Measurements from ENCODE around the gene PDLIM5. TPM values are rescaled to one million over a fixed set of nuclear protein-coding genes. Genes with fewer than 3 reads are reported as not detected.

The PDLIM5 gene
- total and polyA plus RNA-seq, 2 of the 8 experiments (the other 6 are each of a cell fraction or from before 2014, with no cell fraction given), result 37.3 to 62.1 TPM

DNA sequence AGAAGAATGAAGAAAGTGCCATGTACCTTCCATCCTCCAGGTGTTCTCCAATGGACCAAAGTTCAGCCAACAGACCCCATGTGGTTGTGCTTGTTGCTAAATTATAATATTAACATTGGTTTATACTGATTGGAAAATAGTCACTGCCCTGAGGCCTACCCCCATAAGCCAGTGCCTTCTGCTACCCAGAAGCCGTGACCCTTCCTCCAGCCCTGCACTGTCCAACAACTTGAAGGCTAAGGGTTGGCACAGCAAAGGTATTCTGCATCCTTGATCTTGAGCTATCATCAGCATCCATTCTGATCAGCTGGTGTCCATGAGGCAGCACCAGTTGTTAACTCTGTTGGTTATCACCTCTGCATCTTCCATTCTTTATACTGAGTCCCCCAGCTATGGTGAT lies 239.8 kb downstream of the PDLIM5 start:
- no peak overlapping the region for H3K18ac ChIP-seq (ENCODE audit: extremely low read depth, low read length)
- H3K79me2 ChIP-seq (ENCODE audit: control insufficient read depth in 1 of 2, insufficient read depth in 2 of 2, low read length in 2 of 2), result no peaks in the 10 kb centered on the region
- no peak overlapping the region for H2BK120ac ChIP-seq (replicated peaks; ENCODE audit: low read depth, low read length)
- H3K9ac ChIP-seq (replicated peaks in 1 of 4; ENCODE audit: extremely low read depth in 1 of 4, low read depth in 3 of 4, low read length in 3 of 4), result no peak overlapping the region
- H3K4me3 ChIP-seq (ENCODE audit: extremely low read depth in 1 of 4, insufficient read depth in 2 of 4, low read depth in 3 of 4, low read length in 4 of 4), result no peak overlapping the region
- no peak overlapping the region for H2AK5ac ChIP-seq (ENCODE audit: low read depth, low read length)
- FAIRE-seq (no peak), DNase-seq (ENCODE audit: low read depth in 1 of 2, low spot score in 2 of 2) (no peak)
- H2BK20ac ChIP-seq (ENCODE audit: low read length), result no peak overlapping the region
- H2AFZ ChIP-seq (ENCODE audit: low read length), result no peak overlapping the region
- no peak overlapping the region for H2BK15ac ChIP-seq (ENCODE audit: low read length)
- no peaks in the 10 kb centered on the region for H3K36me3 ChIP-seq (ENCODE audit: control insufficient read depth in 2 of 4, insufficient read depth in 4 of 4, low read length in 3 of 4)
- no peak overlapping the region for H3K4me2 ChIP-seq (ENCODE audit: insufficient read depth in 1 of 2, low read depth in 2 of 2, low read length in 2 of 2)
- no peak overlapping the region for H2BK12ac ChIP-seq (ENCODE audit: low read depth, low read length)
- no peak overlapping the region for H4K5ac ChIP-seq (ENCODE audit: insufficient read length, low read depth, low read length)
- H3K23me2 ChIP-seq (ENCODE audit: low read depth, low read length), result no peaks in the 10 kb centered on the region
- ChIA-PET POLR2A (ENCODE audit: partially characterized antibody) (interaction anchor here (0.9 kb wide), 1 partner anchor 17 kb away, joined by 3 read pairs; no protein-coding TSS in a partner anchor), CTCF (ENCODE audit: partially characterized antibody) (interaction anchor here (0.6 to 1.2 kb wide), 4 partner anchors 8 to 441 kb away, joined by 3 to 4 read pairs (median 4); no protein-coding TSS in a partner anchor)
- no peaks in the 10 kb centered on the region for H3K4me1 ChIP-seq (replicated peaks in 1 of 4; ENCODE audit: control insufficient read depth in 3 of 4, insufficient read depth in 4 of 4, low read length in 3 of 4)
- H3K27ac ChIP-seq (ENCODE audit: low read depth, low read length), result no peak overlapping the region
- H3K23ac ChIP-seq (ENCODE audit: insufficient read length), result no peak overlapping the region
- no peak overlapping the region for H4K8ac ChIP-seq (ENCODE audit: extremely low read depth, insufficient read depth, low read length)
- WGBS, 2 experiments (ENCODE audit: extremely low coverage in 1 of 2, insufficient coverage in 1 of 2, insufficient read length in 1 of 2, insufficient replicate concordance in 2 of 2, low coverage in 1 of 2, low lambda C conversion rate in 2 of 2, missing lambda C conversion rate in 1 of 2), result 88% methylated on average over 1 of the region's 1 CpG; no CpG with 5 or more reads in 1 of the 2 experiments
- H3K4ac ChIP-seq (replicated peaks; ENCODE audit: insufficient read length, low read depth, low read length), result no peak overlapping the region
- no peak overlapping the region for H3K56ac ChIP-seq (replicated peaks; ENCODE audit: insufficient read length, low read depth, low read length)
- H4K20me1 ChIP-seq (replicated peaks in 1 of 2; ENCODE audit: control insufficient read depth in 1 of 2, insufficient read depth in 2 of 2, low read length in 2 of 2), result no peaks in the 10 kb centered on the region
- no peaks in the 10 kb centered on the region for H3K9me3 ChIP-seq (ENCODE audit: insufficient read depth in 2 of 2, low read depth in 1 of 2, low read length in 1 of 2)
- no peaks in the 10 kb centered on the region for H3K79me1 ChIP-seq (ENCODE audit: low read depth, low read length)
- H3K14ac ChIP-seq (ENCODE audit: insufficient read length), result no peak overlapping the region
- H4K91ac ChIP-seq (replicated peaks; ENCODE audit: insufficient read length, low read length), result no peak overlapping the region
- no peaks in the 10 kb centered on the region for H3K27me3 ChIP-seq (replicated peaks in 1 of 4; ENCODE audit: control insufficient read depth in 3 of 4, extremely low read depth in 1 of 4, insufficient read depth in 3 of 4, low read length in 3 of 4)
- no peak overlapping the region for H2BK5ac ChIP-seq (ENCODE audit: low read depth, low read length)
- TF ChIP-seq RNF2 (IDR thresholded peaks at IDR 0.05; ENCODE audit: borderline replicate concordance, low read depth, low read length, missing control alignments, poor library complexity, severe bottlenecking) (no peak), NRF1 (IDR thresholded peaks at IDR 0.05; ENCODE audit: low read depth, low read length) (no peak), TAF7 (optimal IDR thresholded peaks at IDR 0.05; ENCODE audit: borderline replicate concordance, low read depth, low read length) (no peak), SIX5 (IDR thresholded peaks at IDR 0.05; ENCODE audit: low read depth, low read length) (no peak), HDAC2 (IDR thresholded peaks at IDR 0.05; ENCODE audit: borderline replicate concordance in 1 of 2, low read depth in 2 of 2, low read length in 2 of 2) (no peak), CTBP2 (IDR thresholded peaks at IDR 0.05; ENCODE audit: borderline replicate concordance, insufficient read depth, insufficient read length, low read length) (no peak), YY1 (IDR thresholded peaks at IDR 0.05; ENCODE audit: low read depth, low read length) (no peak), SRF (IDR thresholded peaks at IDR 0.05; ENCODE audit: low read depth, low read length) (no peak), ZNF274 (IDR thresholded peaks at IDR 0.05; ENCODE audit: borderline replicate concordance, extremely low read depth, low read length) (no peak), MAX (IDR thresholded peaks at IDR 0.05) (no peak)
- TF ChIP-seq, protein P1, sequence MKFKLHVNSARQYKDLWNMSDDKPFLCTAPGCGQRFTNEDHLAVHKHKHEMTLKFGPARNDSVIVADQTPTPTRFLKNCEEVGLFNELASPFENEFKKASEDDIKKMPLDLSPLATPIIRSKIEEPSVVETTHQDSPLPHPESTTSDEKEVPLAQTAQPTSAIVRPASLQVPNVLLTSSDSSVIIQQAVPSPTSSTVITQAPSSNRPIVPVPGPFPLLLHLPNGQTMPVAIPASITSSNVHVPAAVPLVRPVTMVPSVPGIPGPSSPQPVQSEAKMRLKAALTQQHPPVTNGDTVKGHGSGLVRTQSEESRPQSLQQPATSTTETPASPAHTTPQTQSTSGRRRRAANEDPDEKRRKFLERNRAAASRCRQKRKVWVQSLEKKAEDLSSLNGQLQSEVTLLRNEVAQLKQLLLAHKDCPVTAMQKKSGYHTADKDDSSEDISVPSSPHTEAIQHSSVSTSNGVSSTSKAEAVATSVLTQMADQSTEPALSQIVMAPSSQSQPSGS (IDR thresholded peaks at IDR 0.05; ENCODE audit: low read length), result no peak

Data from H1 (cell line).